Loucy (cell line): ENCODE results near the gene GDF11.

Experiments
- CTCF ChIP-seq: fragments of 200-600 bp; sonication (generic); conservative IDR thresholded peaks from 2 replicates; pipeline ENCODE4 v1.5.1; 2014; ENCODE audit warnings: mild to moderate bottlenecking, antibody characterized with exemption, low read length
- EZH2phosphoT487 ChIP-seq: fragments of 200-600 bp; IDR thresholded peaks from 2 replicates; pipeline ENCODE4 v1.6.1; 2018; ENCODE audit warnings: antibody characterized with exemption, mild to moderate bottlenecking, moderate library complexity, borderline replicate concordance

- TF ChIP-seq CTCF, result no peak
- TF ChIP-seq EZH2phosphoT487, result no peak
These were observed 24.2 kb upstream of the GDF11 start for GRCh38 chr12:55718624-55719275.
